GM23248 (cell line): ENCODE measurements around the gene FBXO11. TPM values are rescaled to one million over a fixed set of nuclear protein-coding genes. Genes with fewer than 3 reads are reported as not detected.

Source experiments
- DNase-seq: peaks from one replicate; pipeline ENCODE4 v3.0.0-alpha.2; 2015
- H2AFZ ChIP-seq: fragments of 200-600 bp; sonication (generic); 2 replicates; pipeline ENCODE4 v1.6.1; 2016; ENCODE audit warnings: antibody characterized with exemption
- H3F3A ChIP-seq: fragments of 200-600 bp; sonication (generic); 2 replicates; pipeline ENCODE4 v1.6.1; 2016; ENCODE audit warnings: mild to moderate bottlenecking, antibody characterized with exemption, mixed run types; ENCODE audit not compliant: insufficient read depth
- H3K27ac ChIP-seq: fragments of 200-600 bp; sonication (generic); 2 replicates; pipeline ENCODE4 v1.5.1; 2016; ENCODE audit warnings: mild to moderate bottlenecking
- H3K27me3 ChIP-seq: fragments of 200-600 bp; sonication (generic); replicated peaks from 2 replicates; pipeline ENCODE4 v1.6.1; 2016; ENCODE audit warnings: mild to moderate bottlenecking; ENCODE audit not compliant: insufficient read depth
- H3K36me3 ChIP-seq: fragments of 200-600 bp; sonication (generic); 2 replicates; pipeline ENCODE4 v1.6.1; 2016; ENCODE audit warnings: low read depth, mild to moderate bottlenecking
- H3K4me1 ChIP-seq: fragments of 200-600 bp; sonication (generic); 2 replicates; pipeline ENCODE4 v1.6.1; 2016; ENCODE audit warnings: mild to moderate bottlenecking; ENCODE audit not compliant: insufficient read depth
- H3K4me2 ChIP-seq: fragments of 200-600 bp; sonication (generic); one replicate; pipeline ENCODE4 v1.6.1; 2016; ENCODE audit warnings: mild to moderate bottlenecking; ENCODE audit not compliant: unreplicated experiment
- H3K4me3 ChIP-seq: fragments of 200-600 bp; sonication (generic); 2 replicates; pipeline ENCODE4 v1.5.1; 2016; ENCODE audit warnings: mild to moderate bottlenecking
- H3K79me2 ChIP-seq: fragments of 200-600 bp; sonication (generic); 2 replicates; pipeline ENCODE4 v1.6.1; 2016; ENCODE audit warnings: mild to moderate bottlenecking; ENCODE audit not compliant: insufficient read depth
- H3K9ac ChIP-seq: fragments of 200-600 bp; sonication (generic); 2 replicates; pipeline ENCODE4 v1.6.1; 2016; ENCODE audit warnings: mild to moderate bottlenecking
- H3K9me2 ChIP-seq: fragments of 200-600 bp; sonication (generic); 2 replicates; pipeline ENCODE4 v1.6.1; 2016; ENCODE audit warnings: mixed run types, mild to moderate bottlenecking, moderate library complexity; ENCODE audit not compliant: insufficient read depth
- H3K9me3 ChIP-seq: fragments of 200-600 bp; sonication (generic); one replicate; pipeline ENCODE4 v1.6.1; 2017; ENCODE audit warnings: low read depth
- H4K20me1 ChIP-seq: fragments of 200-600 bp; sonication (generic); 2 replicates; pipeline ENCODE4 v1.6.0; 2016; ENCODE audit not compliant: insufficient read depth
- EZH2 ChIP-seq: fragments of 200-600 bp; sonication (generic); IDR thresholded peaks from 2 replicates; pipeline ENCODE4 v1.6.1; 2018; ENCODE audit warnings: antibody characterized with exemption, mild to moderate bottlenecking; ENCODE audit not compliant: insufficient read depth, poor library complexity, severe bottlenecking
- EZH2phosphoT487 ChIP-seq: fragments of 200-600 bp; sonication (generic); IDR thresholded peaks from 2 replicates; pipeline ENCODE4 v1.6.1; 2018; ENCODE audit warnings: antibody characterized with exemption, moderate library complexity, mild to moderate bottlenecking, low read depth; ENCODE audit not compliant: insufficient read depth
- WGBS, 2 experiments: methylation state at CpG; one replicate each; pipeline ENCODE4 v1.1.6; 2015 to 2017; ENCODE audit warnings: low lambda C conversion rate in 2 of 2, low coverage in 1 of 2; ENCODE audit errors: missing lambda C conversion rate in 2 of 2; 5-methylcytosine and 5-hydroxymethylcytosine counted together
- in situ Hi-C: fragments of 300-500 bp; cut with MboI; formaldehyde crosslinking; loops from 2 replicates; pipeline ENCODE4 v1.15.0; 2020
- polyA plus RNA-seq: library from polyadenylated mRNA; unstranded; fragments of >200 nt; fragmentation: Nextera tagmentation; extraction: Ambion mirVana; gene quantifications from 2 replicates; pipeline ENCODE4 v1.2.1, GENCODE V29; 2016
- total RNA-seq: library from RNA; depleted of rRNA; stranded (reverse); fragments of >200 nt; shearing (Covaris generic); gene quantifications from 2 replicates; pipeline ENCODE4 v1.2.3, GENCODE V29; 2014

The FBXO11 gene
- total and polyA plus RNA-seq, 2 experiments from 2014 or later: 15.7 to 25.8 TPM

DNA sequence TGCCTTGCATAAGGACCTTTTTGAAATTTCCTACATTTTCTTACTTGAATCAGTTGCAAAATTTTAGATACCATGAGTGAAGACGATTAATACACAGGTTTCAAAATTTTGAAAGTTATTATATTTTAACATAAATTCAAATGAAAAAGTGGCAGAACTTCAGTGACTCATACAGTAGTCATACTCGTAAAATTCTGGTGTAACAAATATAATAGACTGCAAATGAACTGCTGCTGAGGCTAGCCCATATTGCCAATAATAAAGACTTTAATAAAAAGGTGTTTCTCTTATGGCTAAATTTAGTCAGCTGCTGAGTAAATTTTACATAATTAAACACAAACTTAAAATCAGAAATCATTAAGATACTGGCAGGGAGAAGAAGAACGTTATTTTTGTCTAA is 86.5 kb downstream of the FBXO11 start:
- Histone ChIP-seq H3K4me3 (no peak overlapping the region), H3K9ac (no peak overlapping the region), H2AFZ (no peak overlapping the region), H3K79me2 (peaks cover 32% of the 10 kb centered on the region), H3K9me2 (no peaks in the 10 kb centered on the region), H3K9me3 (no peaks in the 10 kb centered on the region), H3K27ac (no peak overlapping the region), H3F3A (peaks cover 21% of the 10 kb centered on the region), H3K4me1 (peaks cover 9% of the 10 kb centered on the region; the same call in 1 of the 2 replicates), H3K4me2 (no peak overlapping the region), H3K27me3 (no peaks in the 10 kb centered on the region), H4K20me1 (no peaks in the 10 kb centered on the region), H3K36me3 (peaks cover 79% of the 10 kb centered on the region)
- WGBS, 2 experiments: 45 to 56% methylated on average over 3 of the region's 3 CpGs
- in situ Hi-C loops: no loop called here
- no peak for TF ChIP-seq EZH2
- TF ChIP-seq EZH2phosphoT487: no peak
- peak; percentile 54 for DNase-seq

DNA sequence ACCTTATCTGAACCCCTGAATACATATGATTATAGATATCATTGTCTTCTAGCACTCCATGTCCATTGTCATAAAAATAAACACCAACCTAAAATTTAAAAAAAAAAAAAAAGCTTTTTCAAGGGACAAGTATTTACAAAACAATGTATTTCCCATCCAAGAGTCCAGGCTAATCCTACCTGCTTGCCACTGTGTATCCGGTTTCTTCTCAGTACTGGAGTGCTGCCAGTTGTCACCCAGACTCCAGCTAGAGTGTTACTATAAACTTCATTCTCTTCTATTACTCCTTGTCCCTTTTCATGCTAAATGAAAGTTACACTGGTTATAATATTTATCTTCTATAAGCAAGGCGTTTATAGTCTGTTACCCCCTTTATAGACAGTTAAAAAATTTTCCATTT is 87.5 kb downstream of the FBXO11 start:
- no peak overlapping the region for H3K27ac ChIP-seq
- H3K27me3 ChIP-seq: no peaks in the 10 kb centered on the region
- peaks cover 30% of the 10 kb centered on the region for H3K79me2 ChIP-seq
- WGBS, 2 experiments: 96 to 99% methylated on average over 2 of the region's 2 CpGs
- DNase-seq: no peak
- H3K36me3 ChIP-seq: peaks cover 76% of the 10 kb centered on the region
- no peaks in the 10 kb centered on the region for H3K9me2 ChIP-seq
- peaks cover 17% of the 10 kb centered on the region; the same call in 1 of the 2 replicates for H3F3A ChIP-seq
- peaks cover 9% of the 10 kb centered on the region; the same call in 1 of the 2 replicates for H3K4me1 ChIP-seq
- no peaks in the 10 kb centered on the region for H3K9me3 ChIP-seq
- no peak overlapping the region for H3K4me3 ChIP-seq
- H2AFZ ChIP-seq: no peak overlapping the region
- H3K4me2 ChIP-seq: no peak overlapping the region
- H3K9ac ChIP-seq: no peak overlapping the region
- H4K20me1 ChIP-seq: no peaks in the 10 kb centered on the region
- TF ChIP-seq EZH2phosphoT487 (no peak), EZH2 (no peak)
- in situ Hi-C loops: no loop called here

DNA sequence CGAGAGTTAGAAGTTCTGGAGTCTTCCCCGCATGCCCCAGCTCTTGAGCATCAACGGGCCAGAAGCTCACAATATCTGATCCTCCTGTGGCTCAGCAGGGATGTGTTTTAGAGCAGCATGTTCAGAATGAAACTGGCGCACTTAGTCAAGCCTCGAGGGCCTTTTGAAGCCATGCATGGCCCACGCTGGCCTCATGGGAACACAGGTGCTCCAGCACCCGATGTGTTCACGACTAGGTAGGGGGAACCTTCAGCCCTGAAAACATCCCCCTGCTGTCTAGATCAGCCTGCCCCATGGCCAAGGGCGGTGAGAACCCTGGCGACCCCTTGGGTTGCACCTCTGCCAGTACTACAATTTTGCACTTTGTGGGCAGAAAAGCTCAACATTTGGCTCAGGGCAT is 90.5 kb downstream of the FBXO11 start:
- Histone ChIP-seq H3K4me2 (no peak overlapping the region), H4K20me1 (no peaks in the 10 kb centered on the region; the same call in 1 of the 2 replicates), H3K9ac (no peak overlapping the region), H3K27me3 (no peaks in the 10 kb centered on the region), H3K79me2 (peaks cover 6% of the 10 kb centered on the region; the same call in 1 of the 2 replicates), H3K4me3 (no peak overlapping the region), H3K9me3 (no peaks in the 10 kb centered on the region), H3K36me3 (peaks cover 77% of the 10 kb centered on the region), H3K9me2 (no peaks in the 10 kb centered on the region), H3K27ac (no peak overlapping the region), H3K4me1 (peaks cover 9% of the 10 kb centered on the region; the same call in 1 of the 2 replicates), H2AFZ (no peak overlapping the region), H3F3A (peaks cover 18% of the 10 kb centered on the region)
- 97% methylated on average over 10 of the region's 10 CpGs for WGBS, 2 experiments
- no peak for DNase-seq
- TF ChIP-seq EZH2: no peak
- no peak for TF ChIP-seq EZH2phosphoT487
- in situ Hi-C loops: no loop called here

DNA sequence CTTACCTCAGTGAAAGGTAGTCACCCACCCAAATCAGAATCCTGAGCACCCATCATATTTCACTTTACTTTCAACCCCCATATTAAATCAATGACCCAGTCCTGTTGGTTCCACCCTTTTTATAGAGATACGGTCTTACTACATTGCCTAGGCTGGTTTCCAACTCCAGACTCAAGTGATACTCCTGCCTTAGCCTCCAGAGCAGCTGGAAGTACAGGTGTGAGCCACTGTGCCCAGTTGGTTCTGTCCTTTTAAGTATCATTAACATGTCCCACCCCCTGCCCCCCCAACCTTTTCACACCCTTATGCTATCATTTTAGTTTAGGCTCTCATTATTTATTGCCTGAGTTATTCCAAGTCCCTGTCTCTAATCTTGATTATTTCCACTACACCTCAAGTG is 94.6 kb downstream of the FBXO11 start:
- no peak overlapping the region for H3K4me2 ChIP-seq
- H3K79me2 ChIP-seq: no peaks in the 10 kb centered on the region
- no peaks in the 10 kb centered on the region; the same call in 1 of the 2 replicates for H4K20me1 ChIP-seq
- no peaks in the 10 kb centered on the region for H3K9me2 ChIP-seq
- TF ChIP-seq EZH2phosphoT487 (no peak), EZH2 (no peak)
- no peaks in the 10 kb centered on the region for H3K9me3 ChIP-seq
- H3K27me3 ChIP-seq: no peaks in the 10 kb centered on the region
- no peak overlapping the region for H2AFZ ChIP-seq
- DNase-seq: no peak
- no peak overlapping the region for H3K9ac ChIP-seq
- H3K27ac ChIP-seq: no peak overlapping the region
- H3K4me1 ChIP-seq: no peaks in the 10 kb centered on the region
- H3F3A ChIP-seq: peaks cover 51% of the 10 kb centered on the region
- in situ Hi-C loops: no loop called here
- H3K36me3 ChIP-seq: peaks cover 78% of the 10 kb centered on the region
- H3K4me3 ChIP-seq: no peak overlapping the region
- 81% methylated on average over 1 of the region's 1 CpG for WGBS, 2 experiments

DNA sequence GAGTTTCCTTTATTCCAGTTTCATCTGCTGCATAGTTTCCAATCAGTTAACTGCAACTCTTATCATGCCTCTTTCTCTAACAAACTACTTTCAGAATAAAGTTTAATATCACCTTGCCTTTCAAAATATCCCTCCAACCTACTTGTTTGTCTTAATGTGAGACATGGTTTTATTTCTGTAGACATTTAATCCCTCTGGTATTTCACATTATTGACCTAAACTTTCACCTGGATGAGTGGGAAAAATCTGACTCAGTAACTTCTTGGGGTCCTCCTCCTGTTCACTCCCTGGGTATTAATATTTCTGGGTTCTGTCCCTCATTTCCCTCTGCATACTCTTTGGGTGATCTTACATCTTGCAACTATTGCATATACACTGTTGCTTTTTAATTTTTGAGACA is 95.4 kb downstream of the FBXO11 start:
- H3K4me1 ChIP-seq: no peaks in the 10 kb centered on the region
- H3K36me3 ChIP-seq: peaks cover 79% of the 10 kb centered on the region
- no peak overlapping the region for H3K27ac ChIP-seq
- no peak overlapping the region for H3K4me2 ChIP-seq
- H3K27me3 ChIP-seq: no peaks in the 10 kb centered on the region
- no peak overlapping the region for H2AFZ ChIP-seq
- no peak overlapping the region for H3K9ac ChIP-seq
- H3K79me2 ChIP-seq: peaks cover 6% of the 10 kb centered on the region; the same call in 1 of the 2 replicates
- in situ Hi-C loops: no loop called here
- no peaks in the 10 kb centered on the region; the same call in 1 of the 2 replicates for H4K20me1 ChIP-seq
- H3K4me3 ChIP-seq: no peak overlapping the region
- H3K9me2 ChIP-seq: no peaks in the 10 kb centered on the region
- DNase-seq: no peak
- H3K9me3 ChIP-seq: no peaks in the 10 kb centered on the region
- peaks cover 54% of the 10 kb centered on the region for H3F3A ChIP-seq
- TF ChIP-seq EZH2 (no peak), EZH2phosphoT487 (no peak)
